Kidney epithelial cell (primary cell): ENCODE data around the gene SLC5A10. TPM values are rescaled to one million over a fixed set of nuclear protein-coding genes. Genes with fewer than 3 reads are reported as not detected.

Experiments used
- DNase-seq: peaks from one replicate; pipeline ENCODE4 v3.0.0-alpha.2; 2010; ENCODE audit warnings: low read depth
- H3K27me3 ChIP-seq: 2 replicates; pipeline ENCODE4 v1.6.0; 2011; ENCODE audit warnings: low read length; ENCODE audit not compliant: control insufficient read depth, insufficient read depth
- H3K36me3 ChIP-seq: 2 replicates; pipeline ENCODE4 v1.5.1; 2011; ENCODE audit warnings: low read length; ENCODE audit not compliant: control insufficient read depth, insufficient read depth
- H3K4me3 ChIP-seq: 2 replicates; pipeline ENCODE4 v1.5.1; 2011; ENCODE audit warnings: low read depth, mild to moderate bottlenecking, control low read depth, low read length
- total RNA-seq: library from RNA; depleted of rRNA; stranded (reverse); fragments of >200 nt; gene quantifications from 2 replicates; pipeline ENCODE4 v1.2.3, GENCODE V29; 2015
- TF ChIP-seq, protein P1 (sequence below): IDR thresholded peaks from 2 replicates; pipeline ENCODE4 v1.5.1; 2011; ENCODE audit warnings: mild to moderate bottlenecking, moderate library complexity, low read length, control low read depth, inconsistent platforms; ENCODE audit not compliant: insufficient read depth, poor library complexity, severe bottlenecking

SLC5A10 gene
- total RNA-seq, 1 donor from 2014 or later = not detected

- H3K27me3 ChIP-seq = no peaks in the 10 kb centered on the region
- no peak for DNase-seq
- no peak overlapping the region for H3K4me3 ChIP-seq
- TF ChIP-seq, protein P1, sequence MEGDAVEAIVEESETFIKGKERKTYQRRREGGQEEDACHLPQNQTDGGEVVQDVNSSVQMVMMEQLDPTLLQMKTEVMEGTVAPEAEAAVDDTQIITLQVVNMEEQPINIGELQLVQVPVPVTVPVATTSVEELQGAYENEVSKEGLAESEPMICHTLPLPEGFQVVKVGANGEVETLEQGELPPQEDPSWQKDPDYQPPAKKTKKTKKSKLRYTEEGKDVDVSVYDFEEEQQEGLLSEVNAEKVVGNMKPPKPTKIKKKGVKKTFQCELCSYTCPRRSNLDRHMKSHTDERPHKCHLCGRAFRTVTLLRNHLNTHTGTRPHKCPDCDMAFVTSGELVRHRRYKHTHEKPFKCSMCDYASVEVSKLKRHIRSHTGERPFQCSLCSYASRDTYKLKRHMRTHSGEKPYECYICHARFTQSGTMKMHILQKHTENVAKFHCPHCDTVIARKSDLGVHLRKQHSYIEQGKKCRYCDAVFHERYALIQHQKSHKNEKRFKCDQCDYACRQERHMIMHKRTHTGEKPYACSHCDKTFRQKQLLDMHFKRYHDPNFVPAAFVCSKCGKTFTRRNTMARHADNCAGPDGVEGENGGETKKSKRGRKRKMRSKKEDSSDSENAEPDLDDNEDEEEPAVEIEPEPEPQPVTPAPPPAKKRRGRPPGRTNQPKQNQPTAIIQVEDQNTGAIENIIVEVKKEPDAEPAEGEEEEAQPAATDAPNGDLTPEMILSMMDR = no peak
- no peaks in the 10 kb centered on the region for H3K36me3 ChIP-seq
These were observed 12.6 kb downstream of the SLC5A10 start for GRCh38 chr17:18964550-18964949.

DNA sequence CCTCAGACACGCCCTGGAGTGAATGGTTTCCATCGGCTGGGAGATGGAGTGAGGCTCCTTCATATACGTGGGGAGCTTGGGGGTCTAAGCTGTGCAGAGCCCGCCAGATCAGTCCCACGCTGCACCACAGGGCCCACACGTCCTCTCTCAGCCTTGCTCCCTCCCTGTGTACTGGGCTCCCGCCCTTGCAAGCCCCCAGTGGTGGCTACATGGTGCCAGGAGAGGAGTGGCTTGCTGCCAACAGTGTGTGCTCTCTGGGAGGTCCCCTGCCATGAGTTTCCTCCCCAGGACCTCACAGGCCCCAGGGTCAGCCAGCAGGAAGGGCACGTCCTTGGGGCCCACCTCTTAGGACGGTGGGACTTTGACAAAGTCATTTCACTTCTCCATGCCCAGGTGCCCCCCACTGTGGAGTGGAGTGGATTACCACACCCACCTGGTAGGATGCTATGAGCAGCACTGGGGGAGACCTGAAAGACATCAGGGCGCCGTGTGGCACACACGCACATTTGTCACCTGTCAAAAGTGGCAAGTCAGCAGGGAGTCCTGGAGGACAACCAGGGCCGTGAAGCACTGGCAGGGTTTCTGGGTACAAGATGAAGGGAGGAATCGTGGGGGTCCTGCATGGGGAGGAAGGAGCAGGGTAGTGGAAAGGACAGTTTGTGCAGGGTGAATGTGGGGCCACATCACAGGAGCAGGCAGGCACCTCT is 13.7 kb downstream of the SLC5A10 start:
- H3K27me3 ChIP-seq = no peaks in the 10 kb centered on the region
- no peak for DNase-seq
- TF ChIP-seq, protein P1 = no peak
- no peak overlapping the region for H3K4me3 ChIP-seq
- no peaks in the 10 kb centered on the region for H3K36me3 ChIP-seq

DNA sequence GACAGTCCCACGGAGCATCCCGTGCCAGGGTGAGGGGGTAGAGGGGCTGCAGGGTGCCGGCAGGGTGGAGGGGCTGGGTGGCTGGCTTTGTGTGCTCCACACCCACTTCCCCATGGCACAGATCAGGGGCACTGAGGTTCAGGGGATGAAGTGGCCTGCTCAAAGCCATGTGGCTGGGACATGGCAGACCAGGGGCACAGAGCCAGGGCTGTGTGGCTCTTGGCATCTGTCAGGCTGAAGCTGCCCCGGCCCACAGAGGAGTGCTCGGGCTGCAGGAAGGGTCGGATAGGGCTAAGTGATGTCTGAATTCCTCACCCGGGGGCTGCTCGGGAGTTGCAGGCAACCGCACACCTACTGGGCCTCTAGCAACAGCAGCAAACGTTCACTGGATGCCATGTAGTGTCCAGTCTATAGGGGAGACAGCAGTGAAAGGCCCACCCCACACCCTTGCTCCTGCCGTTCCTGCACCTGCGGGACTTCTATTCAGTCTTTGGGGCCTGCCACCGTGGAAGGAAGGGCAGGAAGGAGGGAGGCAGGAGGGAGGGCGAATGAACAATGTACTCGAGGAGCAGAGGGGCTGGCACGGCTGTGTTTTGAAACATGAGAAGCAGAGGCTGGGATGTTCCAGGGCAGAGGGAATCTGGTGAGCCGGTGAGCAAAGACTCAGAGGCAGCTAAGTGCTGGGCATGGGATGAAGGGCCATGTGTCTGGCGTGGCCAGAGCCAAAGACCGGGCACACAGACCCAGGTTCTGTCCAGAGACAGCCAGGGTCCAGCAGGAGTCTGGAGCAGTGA is 15.1 kb downstream of the SLC5A10 start:
- Histone ChIP-seq H3K36me3 (no peaks in the 10 kb centered on the region), H3K4me3 (no peak overlapping the region), H3K27me3 (no peaks in the 10 kb centered on the region)
- no peak for DNase-seq
- TF ChIP-seq, protein P1 = no peak

- no peak for DNase-seq
- Histone ChIP-seq H3K36me3 (no peaks in the 10 kb centered on the region), H3K4me3 (no peak overlapping the region), H3K27me3 (no peaks in the 10 kb centered on the region)
- TF ChIP-seq, protein P1 = no peak
These were observed 16.0 kb downstream of the SLC5A10 start for GRCh38 chr17:18967916-18968315.

DNA sequence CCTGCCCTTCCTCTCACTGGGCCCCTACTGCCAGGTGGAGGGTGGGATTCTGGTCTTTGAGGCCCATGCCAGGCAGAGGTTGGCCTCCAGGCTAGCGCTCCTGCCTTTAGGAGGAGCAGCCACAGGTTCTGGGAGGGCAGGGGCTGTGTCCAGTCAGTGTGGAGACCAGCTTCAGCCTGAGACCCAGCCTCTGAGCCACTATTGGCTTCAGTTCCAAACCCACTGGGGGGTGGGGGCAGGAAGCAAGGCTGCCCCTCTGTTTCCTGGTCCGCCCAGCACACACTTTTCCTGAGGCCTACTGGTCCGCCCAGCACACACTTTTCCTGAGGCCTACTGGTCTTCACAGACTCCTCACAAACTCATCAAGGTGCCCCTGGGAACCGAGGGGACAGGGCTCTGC is 16.4 kb downstream of the SLC5A10 start:
- TF ChIP-seq, protein P1 = no peak
- no peak for DNase-seq
- Histone ChIP-seq H3K27me3 (no peaks in the 10 kb centered on the region), H3K4me3 (no peak overlapping the region), H3K36me3 (peaks cover under 1% of the 10 kb centered on the region)
